Keratinocyte (primary cell): ENCODE measurements around the gene AKNA. TPM values are rescaled to one million over a fixed set of nuclear protein-coding genes. Genes with fewer than 3 reads are reported as not detected.

ENCODE experiments used
- DNase-seq: peaks from one replicate; pipeline ENCODE4 v3.0.0-alpha.2; 2011; ENCODE audit warnings: low read depth, missing footprints, low spot score
- FAIRE-seq: peaks from 2 replicates; lab custom pipeline; 2011; peaks lifted over from hg19 to GRCh38; lab: Jason Lieb, UNC
- H2AFZ ChIP-seq: 2 replicates; pipeline ENCODE4 v1.6.0; 2012; ENCODE audit warnings: low read length, control low read depth, inconsistent platforms; ENCODE audit not compliant: control insufficient read depth
- H3K27ac ChIP-seq: 2 replicates; pipeline ENCODE4 v1.5.1; 2011; ENCODE audit warnings: low read length; ENCODE audit not compliant: control insufficient read depth, insufficient read depth
- H3K27me3 ChIP-seq: 3 replicates; pipeline ENCODE4 v1.6.0; 2011; ENCODE audit warnings: low read length; ENCODE audit not compliant: control insufficient read depth, insufficient read depth; ENCODE audit errors: extremely low read depth
- H3K36me3 ChIP-seq, 2 experiments: 2 replicates in 1 of 2; 3 replicates in 1 of 2; pipeline ENCODE4 v1.5.1; 2011; ENCODE audit warnings: low read length in 2 of 2, mild to moderate bottlenecking in 1 of 2; ENCODE audit not compliant: control insufficient read depth in 2 of 2, insufficient read depth in 2 of 2; ENCODE audit errors: extremely low read depth in 1 of 2
- H3K4me1 ChIP-seq: 3 replicates; pipeline ENCODE4 v1.5.1; 2011; ENCODE audit warnings: low read length; ENCODE audit not compliant: control insufficient read depth, insufficient read depth; ENCODE audit errors: extremely low read depth
- H3K4me2 ChIP-seq: 3 replicates; pipeline ENCODE4 v1.6.0; 2011; ENCODE audit warnings: low read depth, low read length; ENCODE audit not compliant: control insufficient read depth, insufficient read depth; ENCODE audit errors: extremely low read depth
- H3K4me3 ChIP-seq, 3 experiments: fragments of 200-600 bp in 1 of 3; sonication (generic) in 1 of 3; 2 replicates in 2 of 3; 3 replicates in 1 of 3; pipeline ENCODE4 v1.5.1; 2011 to 2016; ENCODE audit warnings: low read length in 3 of 3, mild to moderate bottlenecking in 3 of 3, control low read depth in 2 of 3, inconsistent platforms in 1 of 3, low read depth in 1 of 3, mixed read lengths in 1 of 3, mixed run types in 1 of 3, moderate library complexity in 1 of 3; ENCODE audit not compliant: control insufficient read depth in 2 of 3, insufficient read depth in 2 of 3; ENCODE audit errors: extremely low read depth in 1 of 3
- H3K79me2 ChIP-seq: 2 replicates; pipeline ENCODE4 v1.6.0; 2012; ENCODE audit warnings: low read length; ENCODE audit not compliant: control insufficient read depth, insufficient read depth
- H3K9ac ChIP-seq: 3 replicates; pipeline ENCODE4 v1.6.0; 2011; ENCODE audit warnings: low read length; ENCODE audit not compliant: control insufficient read depth, insufficient read depth; ENCODE audit errors: extremely low read depth
- H3K9me1 ChIP-seq: 3 replicates; pipeline ENCODE4 v1.6.0; 2011; ENCODE audit warnings: low read length; ENCODE audit not compliant: control insufficient read depth, insufficient read depth; ENCODE audit errors: extremely low read depth
- H3K9me3 ChIP-seq: 2 replicates; pipeline ENCODE4 v1.5.1; 2012; ENCODE audit warnings: low read depth, low read length; ENCODE audit not compliant: control insufficient read depth
- H4K20me1 ChIP-seq: 3 replicates; pipeline ENCODE4 v1.6.0; 2011; ENCODE audit warnings: low read length; ENCODE audit not compliant: control insufficient read depth, insufficient read depth; ENCODE audit errors: extremely low read depth
- CTCF ChIP-seq, 3 experiments: IDR thresholded peaks in 1 of 3; conservative IDR thresholded peaks in 1 of 3; optimal IDR thresholded peaks in 1 of 3; 2 replicates in 2 of 3; 3 replicates in 1 of 3; pipeline versions ENCODE3 to v1.5.1; 2011; ENCODE audit warnings: low read length in 3 of 3, mild to moderate bottlenecking in 3 of 3, moderate library complexity in 2 of 3, control low read depth in 1 of 3, inconsistent platforms in 1 of 3; ENCODE audit not compliant: insufficient read depth in 2 of 3; ENCODE audit errors: extremely low read depth in 1 of 3
- EZH2 ChIP-seq: IDR thresholded peaks from one replicate; pipeline ENCODE4 v1.6.1; 2012; ENCODE audit warnings: inconsistent platforms, mild to moderate bottlenecking, low read length, moderate library complexity
- dilution Hi-C: fragments of 300-500 bp; cut with MboI; formaldehyde crosslinking; loops from one replicate; pipeline ENCODE4 v1.7.0; 2020; ENCODE audit warnings: low sequenced_read_pairs; ENCODE audit not compliant: extremely low pct_ligation_motif_present
- polyA plus RNA-seq, 5 experiments: library from polyadenylated mRNA; depleted of rRNA in 3 of 5; stranded (reverse) in 3 of 5; stranded (forward) in 1 of 5; unstranded in 1 of 5; fragments of >200 nt; gene quantifications; 1 replicate in 1 of 5; 2 replicates in 3 of 5; 3 replicates in 1 of 5; pipeline versions ENCODE4 v1.2.1 to v1.2.3, GENCODE V29; 2011 to 2012; ENCODE audit warnings: missing spikeins in 2 of 5, low read depth in 1 of 5, low replicate concordance in 1 of 5

The AKNA gene
- polyA plus RNA-seq, 1 donor (not counting 4 experiments of a cell fraction or from before 2014, with no cell fraction given): 0.79 TPM

DNA sequence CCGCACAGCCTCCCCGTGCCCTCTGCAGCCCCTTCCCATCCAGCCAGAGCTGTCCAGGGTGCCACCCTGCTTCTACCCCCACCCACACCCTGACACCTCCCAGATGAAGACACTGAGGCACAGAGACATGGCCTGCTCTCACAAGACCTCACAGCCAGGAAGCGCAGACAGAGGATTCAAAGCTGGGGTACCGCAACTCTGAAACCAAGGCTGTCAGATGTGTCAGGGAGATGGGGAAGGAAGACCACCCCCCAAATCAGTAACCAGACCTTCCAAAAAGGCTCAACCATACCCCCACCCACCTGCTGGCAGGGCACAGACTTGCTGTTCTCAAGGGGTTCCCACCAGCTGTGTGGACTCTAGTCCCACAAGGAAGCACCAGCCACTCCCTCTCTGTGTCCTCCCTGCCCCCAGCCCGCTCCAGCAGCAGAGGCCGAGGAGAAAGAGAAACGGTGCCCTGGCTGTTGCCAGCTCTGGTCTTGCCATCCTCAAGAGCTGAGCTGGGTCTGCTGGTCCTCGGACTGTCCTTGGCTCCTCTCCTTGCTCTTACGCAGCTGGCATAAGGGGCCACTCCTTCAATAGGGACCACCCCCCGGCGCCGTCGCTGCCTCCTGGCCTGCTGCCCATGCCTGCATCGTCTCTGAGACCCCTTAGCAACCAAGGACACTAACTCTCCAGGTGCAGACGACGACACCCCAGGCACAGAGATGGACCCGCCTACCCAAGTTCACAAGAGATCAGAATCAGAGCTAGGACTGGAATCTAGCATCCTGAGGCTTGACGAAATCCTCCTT is 699 bp downstream of the AKNA start:
- dilution Hi-C loops: no loop called here
- H3K9ac ChIP-seq: no peak overlapping the region
- no peak overlapping the region for H2AFZ ChIP-seq
- no peak for FAIRE-seq
- no peak for DNase-seq
- H3K9me1 ChIP-seq: no peaks in the 10 kb centered on the region
- H3K36me3 ChIP-seq: no peaks in the 10 kb centered on the region
- H3K4me1 ChIP-seq: peaks cover 22% of the 10 kb centered on the region
- TF ChIP-seq CTCF (optimal IDR thresholded peaks at IDR 0.05 in 1 of 3, IDR thresholded peaks at IDR 0.05 in 1 of 3, conservative IDR thresholded peaks at IDR 0.05 in 1 of 3; ENCODE audit: extremely low read depth in 1 of 3, insufficient read depth in 2 of 3, low read length in 3 of 3) (no peak), EZH2 (no peak)
- no peak overlapping the region for H3K4me2 ChIP-seq
- H3K27me3 ChIP-seq: no peaks in the 10 kb centered on the region
- no peaks in the 10 kb centered on the region for H3K79me2 ChIP-seq
- H3K4me3 ChIP-seq: no peak overlapping the region
- no peaks in the 10 kb centered on the region for H4K20me1 ChIP-seq
- no peaks in the 10 kb centered on the region for H3K9me3 ChIP-seq
- no peak overlapping the region for H3K27ac ChIP-seq

DNA sequence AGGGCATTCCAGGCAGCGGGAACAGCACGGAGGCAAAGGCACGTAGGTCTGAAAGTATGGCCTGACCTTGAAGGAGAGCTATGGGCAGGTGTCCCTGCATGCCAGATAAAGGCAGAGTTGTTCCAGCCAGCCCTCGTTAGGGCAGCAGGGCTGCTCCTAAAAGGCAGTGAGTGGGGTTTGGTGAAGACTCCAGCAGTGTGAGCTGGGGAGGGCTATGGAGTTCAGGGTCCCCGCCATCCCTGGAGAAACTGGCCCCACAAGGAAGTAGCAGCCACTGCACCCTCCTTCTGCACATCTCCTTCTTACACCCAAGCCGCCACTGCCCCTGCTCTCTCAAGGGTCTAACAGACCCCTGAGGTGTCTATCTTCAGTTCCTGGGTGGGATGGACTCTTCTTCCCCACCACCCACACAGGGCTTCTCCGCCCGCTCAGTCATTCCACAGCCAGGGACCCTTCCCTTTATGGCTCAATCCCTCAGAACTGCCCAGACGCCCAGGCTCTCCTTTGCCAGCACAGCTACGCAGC is 1.4 kb downstream of the AKNA start:
- Histone ChIP-seq H4K20me1 (no peaks in the 10 kb centered on the region), H2AFZ (no peak overlapping the region), H3K4me1 (peaks cover 22% of the 10 kb centered on the region), H3K4me2 (no peak overlapping the region), H3K9me1 (no peaks in the 10 kb centered on the region), H3K9ac (no peak overlapping the region), H3K27me3 (no peaks in the 10 kb centered on the region), H3K79me2 (no peaks in the 10 kb centered on the region), H3K4me3 (no peak overlapping the region), H3K27ac (no peak overlapping the region), H3K9me3 (no peaks in the 10 kb centered on the region), H3K36me3 (no peaks in the 10 kb centered on the region)
- FAIRE-seq (no peak), DNase-seq (no peak)
- dilution Hi-C loops: no loop called here
- no peak for TF ChIP-seq CTCF (optimal IDR thresholded peaks at IDR 0.05 in 1 of 3, IDR thresholded peaks at IDR 0.05 in 1 of 3, conservative IDR thresholded peaks at IDR 0.05 in 1 of 3; ENCODE audit: extremely low read depth in 1 of 3, insufficient read depth in 2 of 3, low read length in 3 of 3)
- no peak for TF ChIP-seq EZH2
